GM19193 (cell line): ENCODE measurements around the gene PCDH8.

Source experiments
- POLR2A ChIP-seq: IDR thresholded peaks from 4 replicates; pipeline ENCODE4 v1.6.1; 2011; ENCODE audit not compliant: insufficient read depth, insufficient read length; ENCODE audit errors: extremely low read depth

The PCDH8 gene

GRCh38 chr13:52844836-52845235 lies 3.6 kb downstream of the PCDH8 start:
- no peak for TF ChIP-seq POLR2A

GRCh38 chr13:52842441-52842840 lies 6.0 kb downstream of the PCDH8 start:
- TF ChIP-seq POLR2A: no peak

- TF ChIP-seq POLR2A: no peak
Observed at GRCh38 chr13:52840066-52840465, 8.4 kb downstream of the PCDH8 start.

GRCh38 chr13:52838433-52839107 lies 9.9 kb downstream of the PCDH8 start:
- TF ChIP-seq POLR2A: no peak

GRCh38 chr13:52837850-52838249 lies 10.6 kb downstream of the PCDH8 start:
- no peak for TF ChIP-seq POLR2A

DNA sequence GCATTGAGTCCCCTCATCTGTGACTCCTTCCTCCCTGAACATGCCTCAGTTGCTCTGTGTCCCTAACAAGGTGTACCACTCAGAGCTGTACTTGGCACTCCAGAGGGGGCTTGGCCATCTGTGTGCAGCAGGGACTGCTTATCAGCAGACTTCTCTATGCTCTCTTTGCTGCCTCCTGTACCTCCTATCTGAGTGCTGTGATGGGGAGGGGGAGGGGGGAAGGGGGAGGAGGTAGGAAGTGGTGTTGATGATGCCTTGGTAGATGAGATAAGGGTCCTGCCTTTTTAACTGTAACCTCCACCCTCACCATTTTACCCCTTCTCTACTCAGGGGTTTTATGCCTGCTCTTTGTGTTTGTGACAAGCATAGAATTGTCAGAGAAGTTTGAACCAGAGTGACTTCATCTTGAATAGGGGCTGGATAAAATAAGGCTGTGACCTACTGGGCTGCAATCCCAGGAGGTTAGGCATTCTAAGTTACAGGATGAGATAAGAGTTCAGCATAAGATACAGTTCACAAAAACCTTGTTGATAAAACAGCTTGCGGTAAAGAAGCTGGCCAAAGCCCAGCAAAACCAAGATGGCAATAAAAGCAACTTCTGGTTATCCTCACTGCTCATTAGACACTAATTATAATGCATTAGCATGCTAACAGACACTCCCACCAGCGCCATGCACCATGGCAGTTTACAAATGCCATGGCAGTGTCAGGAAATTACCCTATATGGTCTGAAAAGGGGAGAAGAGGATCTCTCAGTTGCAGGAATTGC lies 13.2 kb downstream of the PCDH8 start:
- TF ChIP-seq POLR2A: no peak

GRCh38 chr13:52833296-52833875 lies 15.1 kb downstream of the PCDH8 start:
- no peak for TF ChIP-seq POLR2A

- no peak for TF ChIP-seq POLR2A
Observed at GRCh38 chr13:52832313-52832712, 16.1 kb downstream of the PCDH8 start.

- no peak for TF ChIP-seq POLR2A
Observed at GRCh38 chr13:52830946-52831345, 17.5 kb downstream of the PCDH8 start.

GRCh38 chr13:52827839-52828238 lies 20.6 kb downstream of the PCDH8 start:
- no peak for TF ChIP-seq POLR2A

DNA sequence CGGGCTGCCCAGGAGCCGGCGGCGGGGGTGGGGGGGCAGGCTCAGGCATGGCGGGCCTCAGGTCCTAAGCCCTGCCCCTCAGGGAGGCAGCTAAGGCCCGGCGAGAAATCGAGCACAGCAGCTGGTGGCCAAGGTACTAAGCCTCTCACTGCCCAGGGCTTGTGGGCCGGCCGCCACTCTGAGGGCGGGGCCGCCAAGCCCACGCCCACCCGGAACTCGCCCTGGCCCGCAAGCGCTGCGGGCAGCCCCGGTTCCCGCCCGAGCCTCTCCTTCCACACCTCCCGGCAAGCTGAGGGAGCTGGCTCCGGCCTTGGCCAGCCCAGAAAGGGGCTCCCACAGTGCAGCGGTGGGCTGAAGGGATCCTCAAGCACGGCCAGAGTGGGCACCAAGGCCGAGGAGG lies 33.1 kb downstream of the PCDH8 start:
- TF ChIP-seq POLR2A: no peak

- no peak for TF ChIP-seq POLR2A
Observed at GRCh38 chr13:52812941-52813340, 35.5 kb downstream of the PCDH8 start.

DNA sequence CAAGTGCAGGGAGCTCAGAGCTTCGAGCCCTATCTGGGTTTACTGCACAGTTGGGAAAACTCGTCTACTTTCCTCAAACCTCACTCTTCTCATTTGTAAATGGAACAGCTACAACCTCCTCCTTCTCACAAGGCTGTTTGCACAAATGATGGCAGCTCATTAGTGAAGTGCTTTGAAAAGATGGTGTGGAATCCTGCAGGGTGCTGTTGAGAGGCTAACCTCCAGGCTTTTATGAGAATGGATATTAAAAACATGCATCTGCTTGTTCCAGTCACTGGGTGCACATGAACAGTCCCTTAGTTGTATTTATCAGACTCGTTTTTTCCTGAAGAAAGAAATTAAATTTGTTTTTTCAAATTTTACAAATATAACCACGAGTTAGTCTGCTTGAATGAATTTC lies 36.6 kb downstream of the PCDH8 start:
- TF ChIP-seq POLR2A: no peak

GRCh38 chr13:52810526-52810925 lies 37.9 kb downstream of the PCDH8 start:
- TF ChIP-seq POLR2A: no peak

DNA sequence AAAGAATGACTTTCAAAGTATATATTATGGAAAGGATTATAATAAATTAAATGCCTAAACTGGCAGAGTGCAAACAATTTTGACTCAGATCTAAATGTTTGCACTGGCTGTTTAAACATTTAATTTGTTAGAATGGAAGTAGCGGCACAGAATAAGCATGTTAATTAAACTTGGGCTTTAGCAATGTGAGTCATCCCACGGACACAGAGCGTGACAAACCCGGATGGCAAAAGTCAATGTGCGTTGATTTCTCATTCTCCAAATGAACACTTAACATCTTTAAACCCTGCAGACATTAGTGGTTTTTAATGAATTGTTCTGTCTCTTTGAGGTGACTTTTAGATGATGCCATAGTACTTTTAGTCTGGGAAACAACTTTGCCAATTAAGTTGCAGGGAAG lies 38.4 kb downstream of the PCDH8 start:
- TF ChIP-seq POLR2A: no peak

GRCh38 chr13:52809310-52809769 lies 39.1 kb downstream of the PCDH8 start:
- no peak for TF ChIP-seq POLR2A
